GM12872 (cell line): Measurements from ENCODE around the gene IL12RB2.

Experiments
- CTCF ChIP-seq: IDR thresholded peaks from 3 replicates; pipeline ENCODE4 v1.5.1; 2011; ENCODE audit warnings: low read depth, mild to moderate bottlenecking, low read length, moderate library complexity; ENCODE audit not compliant: insufficient read depth

The IL12RB2 gene

DNA sequence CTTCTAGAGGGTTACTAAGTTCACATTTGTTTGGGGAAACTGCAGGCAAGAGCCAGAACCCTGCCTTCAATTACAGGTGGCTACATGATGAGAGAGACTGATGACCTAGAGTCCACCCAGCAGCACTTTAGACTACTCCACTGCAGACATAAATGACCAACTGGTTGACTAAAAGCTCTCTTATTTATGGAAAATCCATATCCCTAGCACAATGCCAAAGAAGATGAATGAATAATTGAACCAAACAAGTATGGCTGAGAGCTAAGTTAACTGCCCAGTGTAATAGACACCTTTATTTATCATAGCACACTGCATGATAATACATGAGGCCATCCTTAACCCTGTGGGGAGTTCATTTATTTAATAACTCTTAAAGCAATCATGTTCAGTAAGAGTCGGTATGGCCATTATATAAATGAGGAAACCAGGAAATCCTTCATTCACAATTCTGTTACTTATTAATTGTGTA lies 60.4 kb downstream of the IL12RB2 start:
- TF ChIP-seq CTCF: no peak

- TF ChIP-seq CTCF: no peak
These were observed 63.4 kb downstream of the IL12RB2 start for GRCh38 chr1:67371043-67371442.

GRCh38 chr1:67371681-67372080 lies 64.0 kb downstream of the IL12RB2 start:
- TF ChIP-seq CTCF: no peak

GRCh38 chr1:67372136-67372535 lies 64.5 kb downstream of the IL12RB2 start:
- no peak for TF ChIP-seq CTCF

DNA sequence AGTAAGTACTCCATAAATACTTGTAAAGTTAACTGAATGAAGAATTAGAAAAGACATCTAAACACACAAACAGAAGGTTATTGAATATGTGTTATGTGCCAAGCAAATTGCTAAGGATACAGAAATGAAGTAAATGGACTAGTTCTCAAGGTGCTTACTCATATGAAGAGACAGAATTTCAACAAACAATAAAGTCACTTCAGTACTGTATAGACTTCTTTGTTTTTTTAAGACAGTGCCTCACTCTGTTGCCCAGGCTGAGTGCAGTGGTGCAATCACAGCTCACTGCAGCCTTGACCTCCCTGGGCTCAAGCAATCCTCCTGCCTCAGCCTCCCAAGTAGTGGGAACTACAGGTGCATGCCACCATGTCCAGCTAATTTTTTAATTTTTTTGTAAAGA lies 65.2 kb downstream of the IL12RB2 start:
- no peak for TF ChIP-seq CTCF

DNA sequence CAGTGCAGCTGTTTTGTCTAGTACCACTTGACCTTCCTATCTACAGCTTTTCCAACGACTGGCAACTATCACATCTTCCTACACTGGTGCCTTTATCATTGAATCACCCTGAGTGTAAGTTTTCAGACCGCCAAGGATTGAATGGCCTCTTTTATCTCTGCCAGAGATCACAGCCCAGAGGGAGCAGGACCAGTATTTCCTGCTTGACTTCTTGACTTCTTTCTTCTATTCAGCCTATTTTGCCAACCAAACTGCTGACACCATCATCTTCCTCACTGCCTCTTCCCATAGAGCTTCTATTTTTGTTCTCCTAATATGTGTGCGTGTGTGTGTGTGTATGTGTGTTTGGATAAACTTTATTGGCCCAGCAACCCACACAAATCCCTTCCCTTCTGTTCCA lies 68.7 kb downstream of the IL12RB2 start:
- TF ChIP-seq CTCF: no peak

- no peak for TF ChIP-seq CTCF
These were observed 69.6 kb downstream of the IL12RB2 start for GRCh38 chr1:67377253-67377652.

DNA sequence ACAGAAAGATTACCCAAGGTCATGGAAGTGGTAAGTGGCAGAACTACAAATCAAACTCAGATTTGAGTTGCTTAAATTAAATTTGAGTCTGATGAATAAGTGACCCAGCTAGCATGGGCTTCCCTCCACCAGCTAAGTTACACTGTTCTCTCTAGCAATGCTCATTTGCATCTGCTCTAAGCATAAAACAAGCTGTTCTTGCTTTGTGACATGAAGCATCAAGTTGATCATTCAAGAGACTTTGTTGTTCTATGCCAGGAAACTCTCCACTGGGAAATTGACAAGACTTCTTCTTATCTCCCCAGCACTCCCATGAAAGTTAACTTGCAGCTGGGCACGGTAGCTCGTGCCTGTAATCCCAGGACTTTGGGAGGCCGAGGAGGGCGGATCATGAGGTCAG lies 73.5 kb downstream of the IL12RB2 start:
- TF ChIP-seq CTCF: no peak
